Activated CD4-positive, alpha-beta T cell treated with anti-CD3 and anti-CD28 coated beads, Interleukin-2, amount 10 ng/mL, durations not matched to agents 24 days and 14 days (primary cell): ENCODE results near the gene COL1A1. TPM values are rescaled to one million over a fixed set of nuclear protein-coding genes. Genes with fewer than 3 reads are reported as not detected.

Experiments
- DNase-seq: peaks from one replicate; pipeline ENCODE4 v3.0.0; 2022
- H3K27ac Mint-ChIP-seq: one replicate; pipeline ENCODE4 v1.8.0; 2022; ENCODE audit warnings: mild to moderate bottlenecking, mixed read lengths
- H3K27me3 Mint-ChIP-seq: one replicate; pipeline ENCODE4 v1.8.0; 2022; ENCODE audit warnings: mixed read lengths
- H3K36me3 Mint-ChIP-seq: one replicate; pipeline ENCODE4 v1.8.0; 2022; ENCODE audit warnings: low read depth, mild to moderate bottlenecking, mixed read lengths
- H3K4me1 Mint-ChIP-seq: one replicate; pipeline ENCODE4 v1.8.0; 2021; ENCODE audit warnings: mixed read lengths
- H3K4me3 Mint-ChIP-seq: one replicate; pipeline ENCODE4 v1.8.0; 2022; ENCODE audit warnings: mild to moderate bottlenecking, moderate library complexity, mixed read lengths
- H3K9me3 Mint-ChIP-seq: one replicate; pipeline ENCODE4 v1.8.0; 2021; ENCODE audit warnings: mixed read lengths
- intact Hi-C: fragments of 100-400 bp; cut with micrococcal nuclease; formaldehyde crosslinking; loops from one replicate; pipeline ENCODE4 v1.15.1; 2023
- total RNA-seq: library from RNA; stranded (reverse); gene quantifications from 2 replicates; pipeline ENCODE4 v1.2.3, GENCODE V29; 2022

Gene COL1A1
- total RNA-seq, 1 donor from 2014 or later: 2.0 TPM

- H3K27ac Mint-ChIP-seq: peak overlapping the region; percentile 89
- H3K36me3 Mint-ChIP-seq: peaks cover 27% of the 10 kb centered on the region
- H3K9me3 Mint-ChIP-seq: no peaks in the 10 kb centered on the region
- H3K27me3 Mint-ChIP-seq: no peaks in the 10 kb centered on the region
- intact Hi-C loops: no loop called here
- DNase-seq: peak; percentile 89
- peak overlapping the region; percentile 93 for H3K4me3 Mint-ChIP-seq
- H3K4me1 Mint-ChIP-seq: peaks cover 50% of the 10 kb centered on the region
Observed at GRCh38 chr17:50149417-50150353, 51.7 kb downstream of the COL1A1 start.

DNA sequence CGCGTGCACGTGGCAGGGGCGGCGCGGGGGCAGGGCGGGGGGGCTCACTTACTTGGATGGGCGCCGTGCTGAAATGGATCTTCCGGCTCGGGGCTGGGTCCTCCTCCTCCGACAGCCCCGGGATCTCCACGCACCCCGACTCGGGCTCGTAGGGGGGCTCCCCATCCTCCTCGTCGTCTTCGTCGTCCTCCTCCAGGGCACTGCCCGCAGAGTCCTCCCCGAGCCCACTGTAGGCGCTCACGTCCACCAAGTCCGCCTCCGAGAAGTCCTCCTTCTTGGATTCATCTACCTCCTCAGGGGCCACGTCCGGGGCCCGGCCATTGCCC, 52.4 kb downstream of the COL1A1 start:
- intact Hi-C loops: no loop called here
- Mint-ChIP-seq H3K27me3 (no peaks in the 10 kb centered on the region), H3K9me3 (no peaks in the 10 kb centered on the region), H3K4me3 (peak overlapping the region; percentile 92), H3K27ac (peak overlapping the region; percentile 89), H3K36me3 (peaks cover 34% of the 10 kb centered on the region), H3K4me1 (peaks cover 51% of the 10 kb centered on the region)
- DNase-seq: no peak

- peak overlapping the region; percentile 96 for H3K27ac Mint-ChIP-seq
- peak overlapping the region; percentile 92 for H3K4me3 Mint-ChIP-seq
- peak; percentile 86 for DNase-seq
- no peaks in the 10 kb centered on the region for H3K27me3 Mint-ChIP-seq
- intact Hi-C loops: no loop called here
- H3K36me3 Mint-ChIP-seq: peaks cover 37% of the 10 kb centered on the region
- peaks cover 53% of the 10 kb centered on the region for H3K4me1 Mint-ChIP-seq
- H3K9me3 Mint-ChIP-seq: no peaks in the 10 kb centered on the region
Observed at GRCh38 chr17:50148226-50149090, 53.0 kb downstream of the COL1A1 start.

- peaks cover 42% of the 10 kb centered on the region for H3K36me3 Mint-ChIP-seq
- H3K4me1 Mint-ChIP-seq: peaks cover 56% of the 10 kb centered on the region
- DNase-seq: no peak
- no peaks in the 10 kb centered on the region for H3K27me3 Mint-ChIP-seq
- peak overlapping the region; percentile 96 for H3K27ac Mint-ChIP-seq
- intact Hi-C loops: no loop called here
- no peaks in the 10 kb centered on the region for H3K9me3 Mint-ChIP-seq
- peak overlapping the region; percentile 92 for H3K4me3 Mint-ChIP-seq
Observed at GRCh38 chr17:50147841-50148225, 53.6 kb downstream of the COL1A1 start.

DNA sequence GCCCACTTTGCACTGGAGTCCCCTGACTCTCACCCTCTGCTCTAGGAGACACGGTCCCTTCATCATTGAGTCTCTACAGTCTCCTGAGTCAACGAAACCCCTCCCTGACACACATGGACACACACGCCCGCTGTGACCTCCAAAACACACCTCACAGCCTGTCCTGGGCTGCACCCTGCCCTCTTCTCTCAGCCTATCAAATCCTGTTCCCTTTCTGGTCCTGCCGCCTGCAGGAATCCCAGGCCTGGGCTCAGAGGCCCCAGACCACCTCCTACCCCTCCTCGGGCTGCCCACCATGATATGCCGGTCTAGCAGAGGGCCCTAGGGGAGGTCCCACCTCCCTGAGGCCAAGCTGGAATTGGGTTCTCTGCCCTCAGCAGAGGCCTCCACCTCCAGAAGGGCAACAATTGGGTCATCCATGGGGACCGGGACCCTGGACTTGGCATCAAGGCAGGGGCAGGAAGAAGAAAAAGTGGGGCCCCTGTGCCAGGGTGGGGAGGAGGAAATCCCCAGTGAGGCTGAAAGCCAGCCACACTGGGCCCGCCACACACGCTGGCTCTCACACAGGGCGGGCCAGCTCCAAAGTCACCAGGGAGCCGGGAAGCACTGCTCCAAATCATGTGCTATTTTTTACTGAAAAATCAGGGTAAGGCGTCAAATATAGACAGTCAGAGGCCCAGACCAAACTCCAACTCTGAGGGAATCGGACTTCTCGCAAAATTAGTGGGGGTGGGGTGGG, 54.3 kb downstream of the COL1A1 start:
- H3K27me3 Mint-ChIP-seq: no peaks in the 10 kb centered on the region
- H3K27ac Mint-ChIP-seq: peak overlapping the region; percentile 96
- H3K4me3 Mint-ChIP-seq: peak overlapping the region; percentile 92
- H3K9me3 Mint-ChIP-seq: no peaks in the 10 kb centered on the region
- intact Hi-C loops: no loop called here
- H3K36me3 Mint-ChIP-seq: peaks cover 50% of the 10 kb centered on the region
- no peak for DNase-seq
- peaks cover 59% of the 10 kb centered on the region for H3K4me1 Mint-ChIP-seq

- H3K4me1 Mint-ChIP-seq: peaks cover 62% of the 10 kb centered on the region
- H3K9me3 Mint-ChIP-seq: no peaks in the 10 kb centered on the region
- peak overlapping the region; percentile 96 for H3K27ac Mint-ChIP-seq
- no peak for DNase-seq
- no peaks in the 10 kb centered on the region for H3K27me3 Mint-ChIP-seq
- peak overlapping the region; percentile 92 for H3K4me3 Mint-ChIP-seq
- intact Hi-C loops: no loop called here
- peaks cover 54% of the 10 kb centered on the region for H3K36me3 Mint-ChIP-seq
Observed at GRCh38 chr17:50146230-50146926, 55.1 kb downstream of the COL1A1 start.

- intact Hi-C loops: no loop called here
- H3K27ac Mint-ChIP-seq: peak overlapping the region; percentile 76
- peak overlapping the region; percentile 92 for H3K4me3 Mint-ChIP-seq
- peaks cover 66% of the 10 kb centered on the region for H3K4me1 Mint-ChIP-seq
- no peaks in the 10 kb centered on the region for H3K9me3 Mint-ChIP-seq
- DNase-seq: no peak
- H3K27me3 Mint-ChIP-seq: no peaks in the 10 kb centered on the region
- H3K36me3 Mint-ChIP-seq: peaks cover 60% of the 10 kb centered on the region
Observed at GRCh38 chr17:50145532-50146229, 55.8 kb downstream of the COL1A1 start.

GRCh38 chr17:50144845-50145531, 56.4 kb downstream of the COL1A1 start:
- Mint-ChIP-seq H3K9me3 (no peaks in the 10 kb centered on the region), H3K27me3 (no peaks in the 10 kb centered on the region), H3K4me3 (peak overlapping the region; percentile 92), H3K36me3 (peaks cover 67% of the 10 kb centered on the region), H3K4me1 (peaks cover 73% of the 10 kb centered on the region), H3K27ac (peak overlapping the region; percentile 79)
- DNase-seq: no peak
- intact Hi-C loops: loop anchor here (5.0 kb wide), 1 partner anchor 32 kb away; no protein-coding TSS in a partner anchor

DNA sequence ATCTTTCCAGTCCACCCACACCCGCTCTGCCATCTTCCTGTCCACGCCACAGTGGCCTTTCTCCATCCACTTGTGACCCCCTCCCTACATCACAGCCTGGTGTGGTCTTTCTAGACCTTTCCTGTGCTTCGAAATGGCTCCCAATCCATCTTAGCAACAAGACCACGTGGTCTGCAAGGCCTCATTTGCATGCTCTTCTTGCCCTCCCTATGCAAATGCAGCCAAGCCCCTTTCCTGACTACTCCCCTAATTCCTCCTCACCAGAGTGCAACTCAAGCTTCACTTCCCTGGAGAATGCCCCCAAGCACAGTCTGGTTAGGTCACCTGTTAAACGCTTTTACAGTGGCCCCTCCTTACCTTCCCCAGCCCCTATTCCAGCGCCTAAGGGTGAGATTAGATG, 57.1 kb downstream of the COL1A1 start:
- peak overlapping the region; percentile 79 for H3K27ac Mint-ChIP-seq
- no peak for DNase-seq
- H3K4me1 Mint-ChIP-seq: peaks cover 77% of the 10 kb centered on the region
- peaks cover 74% of the 10 kb centered on the region for H3K36me3 Mint-ChIP-seq
- H3K4me3 Mint-ChIP-seq: no peak overlapping the region
- H3K27me3 Mint-ChIP-seq: no peaks in the 10 kb centered on the region
- H3K9me3 Mint-ChIP-seq: no peaks in the 10 kb centered on the region
- intact Hi-C loops: loop anchor here (5.0 kb wide), 1 partner anchor 33 kb away; no protein-coding TSS in a partner anchor

DNA sequence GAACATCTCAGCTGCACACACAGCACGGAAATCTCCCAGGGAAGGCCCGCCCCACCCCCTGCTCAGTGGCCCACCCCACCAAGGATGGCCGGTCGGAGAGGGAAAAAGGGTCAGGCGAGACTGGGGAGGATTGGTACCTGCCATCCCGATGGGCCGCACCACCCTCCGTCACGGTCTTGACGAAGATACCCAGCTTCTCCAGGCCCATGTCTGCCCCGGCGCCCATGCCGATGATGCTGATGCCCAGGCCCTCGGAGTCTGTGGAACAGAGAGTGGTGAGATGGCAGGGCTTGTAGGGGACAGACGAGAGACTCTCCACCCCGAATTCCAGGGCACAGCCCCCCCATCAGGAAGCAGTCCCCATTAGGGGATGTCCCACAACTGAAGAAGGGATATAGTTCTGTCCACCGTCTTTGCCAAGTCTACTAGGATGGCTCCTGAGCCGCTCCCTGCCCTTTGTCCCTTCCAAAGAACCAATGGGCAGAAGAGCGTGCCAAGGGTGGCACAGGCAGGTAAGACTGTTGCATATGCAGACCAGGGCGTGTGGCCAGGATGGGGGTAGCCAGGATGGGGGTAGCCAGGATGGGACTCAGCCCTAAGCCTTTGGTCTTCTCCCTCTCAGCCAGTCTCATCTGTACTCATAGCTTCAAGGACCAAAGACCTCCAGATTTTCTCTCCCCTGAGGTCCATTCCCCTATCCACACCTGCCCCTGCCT, 57.8 kb downstream of the COL1A1 start:
- no peaks in the 10 kb centered on the region for H3K27me3 Mint-ChIP-seq
- intact Hi-C loops: loop anchor here (5.0 kb wide), 1 partner anchor 34 kb away; no protein-coding TSS in a partner anchor
- no peak overlapping the region for H3K4me3 Mint-ChIP-seq

GRCh38 chr17:50141745-50142110, 59.7 kb downstream of the COL1A1 start:
- Mint-ChIP-seq H3K27me3 (no peaks in the 10 kb centered on the region), H3K4me1 (peaks cover 73% of the 10 kb centered on the region), H3K36me3 (peaks cover 79% of the 10 kb centered on the region), H3K9me3 (no peaks in the 10 kb centered on the region), H3K27ac (peak overlapping the region; percentile 62), H3K4me3 (peak overlapping the region; percentile 74)
- DNase-seq: no peak
- intact Hi-C loops: loop anchor here (2.0 to 5.0 kb wide), 2 partner anchors 25 to 36 kb away; no protein-coding TSS in a partner anchor

More for the DNA sequence above, 57.8 kb downstream of the COL1A1 start:
- DNase-seq: no peak
- Mint-ChIP-seq H3K36me3 (peaks cover 76% of the 10 kb centered on the region), H3K4me1 (peaks cover 79% of the 10 kb centered on the region), H3K27ac (peak overlapping the region; percentile 79), H3K9me3 (no peaks in the 10 kb centered on the region)
